Common myeloid progenitor, CD34-positive (primary cell): Measurements from ENCODE around the gene NEURL4.

ENCODE experiments used
- CTCF ChIA-PET: fragments of 350-600 bp; sonication (Branson Sonifier 250); formaldehyde crosslinking; loops from one replicate; lab custom pipeline; 2021; ENCODE audit warnings: antibody characterized with exemption; lab: Charles Lee
- POLR2A ChIA-PET: fragments of 350-600 bp; sonication (Branson Sonifier 250); formaldehyde crosslinking; loops from one replicate; lab custom pipeline; 2021; ENCODE audit warnings: antibody characterized with exemption; lab: Charles Lee
- DNase-seq, 3 donors: peaks; one replicate each; pipeline versions ENCODE4 v3.0.0 to v3.0.0-alpha.2; 2013
- H3K27ac ChIP-seq, 2 experiments: 1 replicate in 1 of 2; 2 replicates in 1 of 2; pipeline ENCODE4 v1.7.0; 2013; ENCODE audit warnings: inconsistent platforms in 2 of 2, low read length in 2 of 2, mild to moderate bottlenecking in 2 of 2, low read depth in 1 of 2, moderate library complexity in 1 of 2; ENCODE audit not compliant: severe bottlenecking in 2 of 2, insufficient read depth in 1 of 2, poor library complexity in 1 of 2
- H3K27me3 ChIP-seq, 5 experiments: replicated peaks in 2 of 5; 1 replicate in 3 of 5; 2 replicates in 2 of 5; pipeline versions ENCODE4 v1.6.1 to v1.7.0; 2013; ENCODE audit warnings: low read length in 4 of 5, mild to moderate bottlenecking in 2 of 5, moderate library complexity in 2 of 5, inconsistent platforms in 1 of 5; ENCODE audit not compliant: insufficient read depth in 5 of 5, control insufficient read depth in 4 of 5
- H3K36me3 ChIP-seq, 4 experiments: 1 replicate in 2 of 4; 2 replicates in 2 of 4; pipeline versions ENCODE4 v1.6.1 to v1.7.0; 2013; ENCODE audit warnings: low read length in 3 of 4, control low read depth in 1 of 4, mild to moderate bottlenecking in 1 of 4; ENCODE audit not compliant: control insufficient read depth in 4 of 4, insufficient read depth in 4 of 4
- H3K4me1 ChIP-seq, 4 experiments: 1 replicate in 3 of 4; 2 replicates in 1 of 4; pipeline versions ENCODE4 v1.6.1 to v1.7.1; 2013; ENCODE audit warnings: low read length in 3 of 4, mild to moderate bottlenecking in 3 of 4, control low read depth in 1 of 4, inconsistent platforms in 1 of 4, moderate library complexity in 1 of 4; ENCODE audit not compliant: control insufficient read depth in 4 of 4, insufficient read depth in 4 of 4; ENCODE audit errors: control extremely low read depth in 1 of 4
- H3K4me3 ChIP-seq, 7 experiments: 1 replicate in 4 of 7; 2 replicates in 3 of 7; pipeline versions ENCODE4 v1.5.1 to v1.7.0; 2013; ENCODE audit warnings: mild to moderate bottlenecking in 7 of 7, low read length in 6 of 7, moderate library complexity in 6 of 7, inconsistent platforms in 2 of 7, low read depth in 2 of 7, control low read depth in 1 of 7; ENCODE audit not compliant: insufficient read depth in 4 of 7, control insufficient read depth in 1 of 7; ENCODE audit errors: extremely low read depth in 1 of 7
- H3K9me3 ChIP-seq, 5 experiments: 1 replicate in 4 of 5; 2 replicates in 1 of 5; pipeline versions ENCODE4 v1.6.1 to v1.7.1; 2013; ENCODE audit warnings: low read length in 4 of 5, mild to moderate bottlenecking in 2 of 5, inconsistent platforms in 1 of 5, low read depth in 1 of 5, moderate library complexity in 1 of 5; ENCODE audit not compliant: control insufficient read depth in 4 of 5, insufficient read depth in 2 of 5; ENCODE audit errors: control extremely low read depth in 1 of 5
- WGBS: methylation state at CpG from one replicate; pipeline ENCODE4 v1.1.5; 2013; ENCODE audit not compliant: insufficient coverage; 5-methylcytosine and 5-hydroxymethylcytosine counted together

The NEURL4 gene

DNA sequence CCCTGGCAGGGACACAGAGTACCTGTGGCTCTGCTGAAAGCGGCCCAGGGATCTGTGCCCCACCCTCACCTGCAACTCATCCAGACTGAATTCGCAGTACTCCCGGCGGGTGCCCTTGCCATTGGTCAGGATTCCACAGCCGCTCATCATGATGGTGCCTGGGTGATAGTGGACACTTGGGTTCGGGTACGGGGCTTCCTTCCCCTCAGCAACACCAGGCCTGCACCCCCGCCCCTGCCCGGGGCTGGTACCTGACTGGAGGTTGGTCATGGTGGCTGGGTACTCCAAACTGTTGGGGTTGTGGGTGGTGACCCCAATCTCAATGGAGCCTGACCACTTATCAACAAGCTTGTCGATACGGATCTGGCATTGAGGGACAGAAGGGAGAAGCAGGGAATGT lies 2.9 kb downstream of the NEURL4 start:
- H3K27ac ChIP-seq = no peak overlapping the region
- H3K4me3 ChIP-seq = no peak overlapping the region
- H3K4me1 ChIP-seq = peaks cover 3 to 26% (median 23%) of the 10 kb centered on the region in 4 experiments
- POLR2A ChIA-PET = no interaction called here
- H3K27me3 ChIP-seq = no peaks in the 10 kb centered on the region
- WGBS = 100% methylated on average over 6 of the region's 11 CpGs
- no peaks in the 10 kb centered on the region for H3K9me3 ChIP-seq
- no peak for DNase-seq
- H3K36me3 ChIP-seq = peaks cover 8 to 60% (median 48%) of the 10 kb centered on the region in 4 experiments
- CTCF ChIA-PET = interaction anchor here (0.9 to 12.8 kb wide), 8 partner anchors 8 to 234 kb away, joined by 3 to 314 read pairs (median 6); partner anchors contain the start of genes ACAP1 and GPS2

DNA sequence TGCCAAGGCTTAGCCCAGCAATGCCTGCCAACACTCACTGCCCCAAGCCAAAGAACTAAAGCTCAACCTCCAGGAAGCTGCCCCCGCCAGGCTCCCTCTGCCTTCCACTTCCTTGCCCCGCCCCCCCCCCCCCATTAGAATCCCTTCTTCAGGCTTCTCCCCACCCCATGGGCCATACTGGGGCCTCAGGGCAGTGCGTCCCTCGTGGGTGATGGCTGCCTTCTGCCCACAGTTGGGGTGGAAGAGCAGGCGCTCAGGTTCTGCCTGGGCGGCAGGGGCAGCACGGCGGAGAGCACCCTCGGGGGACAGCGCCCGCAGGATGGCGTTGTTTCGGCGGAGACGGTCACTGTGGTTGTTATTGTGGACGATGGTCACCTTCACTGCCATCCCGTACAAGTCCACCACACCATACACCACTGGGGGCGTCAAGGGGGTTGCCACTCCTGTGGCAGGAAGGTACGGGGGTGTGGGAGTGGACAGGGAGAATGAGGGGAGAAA lies 4.1 kb downstream of the NEURL4 start:
- Histone ChIP-seq H3K4me3 (no peak overlapping the region), H3K27ac (no peak overlapping the region), H3K36me3 (peaks cover 13 to 71% (median 57%) of the 10 kb centered on the region in 4 experiments), H3K27me3 (no peaks in the 10 kb centered on the region), H3K4me1 (peaks cover 3 to 18% (median 14%) of the 10 kb centered on the region in 4 experiments), H3K9me3 (no peaks in the 10 kb centered on the region)
- POLR2A ChIA-PET = interaction anchor here (1.0 kb wide), 1 partner anchor 19 kb away, joined by 4 read pairs; no protein-coding TSS in a partner anchor
- no peak for DNase-seq
- CTCF ChIA-PET = interaction anchor here (0.9 to 12.8 kb wide), 9 partner anchors 9 to 127 kb away, joined by 3 to 314 read pairs (median 3); partner anchors contain the start of genes ACAP1, GPS2 and TMEM95
- WGBS = 100% methylated on average over 5 of the region's 19 CpGs

DNA sequence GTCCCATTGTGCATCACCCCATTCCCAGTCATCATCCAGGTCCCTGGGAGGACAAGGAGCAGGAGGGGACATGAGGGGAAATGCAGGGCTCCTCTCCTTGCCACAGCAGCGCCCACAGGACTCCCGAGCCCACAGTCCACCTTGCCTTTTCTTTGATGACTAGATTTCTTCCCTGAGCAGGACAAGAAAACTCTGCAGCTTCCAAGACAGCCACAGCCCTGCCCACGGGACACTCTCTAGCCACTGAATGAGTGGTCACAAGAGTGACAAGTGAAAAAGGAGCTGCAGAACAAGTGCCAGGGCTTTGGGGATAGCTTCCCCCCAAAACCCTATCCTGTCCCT lies 4.7 kb downstream of the NEURL4 start:
- ChIA-PET CTCF (interaction anchor here (0.9 to 12.8 kb wide), 8 partner anchors 9 to 52 kb away, joined by 3 to 314 read pairs (median 3); partner anchors contain the start of genes ACAP1, GPS2 and TMEM95), POLR2A (interaction anchor here (1.0 kb wide), 1 partner anchor 20 kb away, joined by 4 read pairs; no protein-coding TSS in a partner anchor)
- DNase-seq = no peak
- no peaks in the 10 kb centered on the region for H3K27me3 ChIP-seq
- peaks cover 13 to 71% (median 57%) of the 10 kb centered on the region in 4 experiments for H3K36me3 ChIP-seq
- no peak overlapping the region for H3K4me3 ChIP-seq
- H3K9me3 ChIP-seq = no peaks in the 10 kb centered on the region
- peaks cover 3 to 14% (median 10%) of the 10 kb centered on the region in 4 experiments for H3K4me1 ChIP-seq
- H3K27ac ChIP-seq = no peak overlapping the region
- WGBS = 100% methylated on average over 3 of the region's 3 CpGs

DNA sequence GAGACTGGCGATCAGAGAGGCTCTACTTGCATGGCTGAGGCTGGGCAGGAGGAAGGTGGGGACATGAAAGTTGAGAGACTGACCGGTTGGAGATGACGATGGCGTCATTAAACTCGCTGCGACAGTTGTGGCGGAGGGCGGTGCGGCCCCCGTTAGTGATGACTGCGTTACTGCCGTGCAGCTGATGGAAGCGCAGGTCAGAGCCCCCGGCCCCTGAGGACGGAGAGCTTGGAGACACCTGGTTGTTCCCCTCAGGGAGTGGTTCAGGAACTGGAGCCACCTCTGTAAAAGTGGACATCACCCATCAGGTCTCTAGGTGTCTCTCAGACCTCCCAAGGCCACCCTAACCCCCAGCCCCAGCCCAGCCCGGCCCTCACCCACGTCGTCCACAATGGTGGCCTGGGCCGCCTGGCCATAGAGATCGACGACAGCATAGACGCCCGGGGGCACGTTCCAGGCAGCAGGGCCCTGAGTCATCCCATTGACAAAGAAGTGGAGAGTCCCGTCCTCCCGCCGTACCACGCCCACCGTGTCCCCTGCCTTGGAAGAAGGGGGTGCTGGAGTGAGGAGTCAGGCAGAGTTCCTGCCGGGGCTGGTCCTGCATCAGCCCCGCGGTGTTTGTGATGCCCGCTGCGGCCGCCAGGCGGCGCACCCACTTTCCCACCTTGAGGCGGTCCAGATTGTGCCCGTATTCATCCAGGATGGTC lies 5.3 kb downstream of the NEURL4 start:
- Histone ChIP-seq H3K27me3 (no peaks in the 10 kb centered on the region), H3K36me3 (peaks cover 14 to 75% (median 60%) of the 10 kb centered on the region in 4 experiments), H3K9me3 (no peaks in the 10 kb centered on the region), H3K4me3 (no peak overlapping the region), H3K27ac (no peak overlapping the region), H3K4me1 (peaks cover 3 to 14% (median 10%) of the 10 kb centered on the region in 4 experiments)
- 58% methylated on average over 26 of the region's 39 CpGs for WGBS
- ChIA-PET CTCF (interaction anchor here (0.8 to 12.8 kb wide), 10 partner anchors 8 to 262 kb away, joined by 3 to 314 read pairs (median 3); partner anchors contain the start of genes ACAP1, GPS2 and TMEM95), POLR2A (interaction anchor here (1.0 kb wide), 1 partner anchor 20 kb away, joined by 4 read pairs; no protein-coding TSS in a partner anchor)
- DNase-seq = peak; percentile 31 to 54 (median 46)

DNA sequence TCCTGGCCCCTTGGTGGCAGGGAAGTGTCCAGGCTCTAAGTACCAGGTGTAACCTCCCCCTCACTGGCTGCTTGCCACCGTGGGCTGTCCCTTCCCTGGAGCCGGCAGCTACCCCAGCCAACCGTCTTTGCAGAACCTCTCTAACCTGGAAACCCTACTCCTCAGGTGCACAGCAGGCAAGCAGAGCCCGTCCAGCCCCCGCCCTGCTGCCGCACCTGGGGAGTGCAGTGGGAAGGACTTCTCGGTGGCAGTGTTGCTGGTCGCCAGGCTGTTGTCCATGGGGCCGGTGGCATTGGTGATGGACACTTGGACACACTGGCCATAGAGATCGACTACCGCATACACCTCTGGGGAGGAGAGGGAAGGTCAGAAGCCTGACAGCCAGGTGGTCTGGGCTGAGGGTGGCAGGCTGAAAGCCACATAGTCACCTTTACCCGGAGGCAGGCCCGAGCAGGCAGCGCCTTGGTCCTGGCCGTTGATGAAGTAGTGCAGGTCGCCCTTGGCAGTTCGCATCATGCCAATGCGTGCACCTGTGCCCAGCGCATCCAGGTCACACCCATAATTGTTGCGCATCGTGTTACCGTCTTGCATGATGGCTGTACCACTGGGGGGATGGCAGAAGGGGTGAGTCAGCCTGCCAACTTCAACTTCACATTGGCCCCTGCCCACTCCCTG lies 6.5 kb downstream of the NEURL4 start:
- POLR2A ChIA-PET = interaction anchor here (0.6 kb wide), 1 partner anchor 695 kb away, joined by 3 read pairs; no protein-coding TSS in a partner anchor
- H3K27ac ChIP-seq = no peak overlapping the region
- H3K36me3 ChIP-seq = peaks cover 19 to 87% (median 71%) of the 10 kb centered on the region in 4 experiments
- WGBS = 98% methylated on average over 17 of the region's 22 CpGs
- H3K27me3 ChIP-seq = no peaks in the 10 kb centered on the region
- no peak overlapping the region for H3K4me3 ChIP-seq
- CTCF ChIA-PET = interaction anchor here (0.5 to 12.8 kb wide), 7 partner anchors 9 to 277 kb away, joined by 3 to 314 read pairs (median 3); partner anchors contain the start of gene ACAP1
- peaks cover 0 to 3% (median 1%) of the 10 kb centered on the region in 4 experiments for H3K4me1 ChIP-seq
- DNase-seq = no peak
- H3K9me3 ChIP-seq = no peaks in the 10 kb centered on the region

DNA sequence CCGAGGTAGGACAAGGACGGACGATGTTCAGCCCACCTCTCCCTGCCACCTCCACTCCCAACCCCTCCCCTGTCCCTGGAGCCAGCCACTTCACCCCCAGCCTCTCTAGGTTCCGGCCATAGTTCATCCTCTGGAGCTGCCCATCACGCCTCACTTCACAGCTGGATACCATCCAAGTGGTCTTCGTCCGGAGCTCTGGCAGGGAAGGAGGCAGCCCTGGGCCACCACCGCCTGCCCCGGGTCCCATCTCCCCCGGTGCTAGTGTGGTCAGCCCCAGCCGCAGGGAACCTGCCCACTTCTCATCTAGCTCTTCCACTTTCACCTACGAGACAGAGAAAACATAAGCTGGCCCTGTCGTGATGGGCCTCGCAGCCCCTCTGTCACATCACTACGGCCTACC lies 7.7 kb downstream of the NEURL4 start:
- POLR2A ChIA-PET = no interaction called here
- Histone ChIP-seq H3K27ac (no peak overlapping the region), H3K27me3 (no peaks in the 10 kb centered on the region), H3K36me3 (peaks cover 19 to 86% (median 75%) of the 10 kb centered on the region in 4 experiments), H3K4me3 (no peak overlapping the region), H3K4me1 (no peaks in the 10 kb centered on the region), H3K9me3 (no peaks in the 10 kb centered on the region)
- DNase-seq = no peak
- CTCF ChIA-PET = interaction anchor here (0.9 to 12.8 kb wide), 4 partner anchors 8 to 276 kb away, joined by 3 to 314 read pairs (median 4); partner anchors contain the start of gene ACAP1
- 99% methylated on average over 14 of the region's 15 CpGs for WGBS
